Measurements from ENCODE around the gene SP1.
"Not testable (repeated sequence)": the region's sequence is repeated elsewhere in the genome, so short reads cannot be mapped to it uniquely, and the experiment has no call there.

SP1 gene

DNA sequence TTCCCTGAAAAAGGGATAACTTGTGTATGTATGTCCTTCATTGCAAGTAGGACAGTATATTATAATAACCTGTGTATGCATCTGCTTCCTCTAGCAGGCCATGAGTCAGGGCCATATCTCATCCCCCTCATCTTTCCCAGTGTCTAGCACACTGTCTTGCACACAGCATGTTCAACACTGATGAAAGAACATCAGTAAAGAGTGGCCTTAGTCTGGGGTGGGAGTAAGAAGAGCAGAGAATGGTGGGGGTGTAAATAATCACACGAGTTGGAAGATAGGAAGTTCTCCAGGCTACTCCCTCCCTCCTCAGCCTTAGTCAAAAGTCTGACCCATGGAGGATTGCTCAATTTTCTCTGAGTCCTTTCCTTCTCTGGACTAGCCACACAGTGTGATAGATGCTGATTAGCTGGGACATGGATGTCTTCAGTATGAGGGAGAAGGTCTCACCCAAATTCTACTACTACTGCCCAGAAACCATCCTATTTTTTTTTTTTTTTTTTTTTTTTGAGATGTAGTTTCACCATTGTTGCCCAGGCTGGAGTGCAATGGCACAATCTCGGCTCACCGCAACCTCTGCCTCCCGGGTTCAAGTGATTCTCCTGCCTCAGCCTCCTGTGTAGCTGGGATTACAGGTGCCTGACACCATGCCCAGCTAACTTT lies 14.6 kb upstream of the SP1 start:
- no peak for FAIRE-seq

DNA sequence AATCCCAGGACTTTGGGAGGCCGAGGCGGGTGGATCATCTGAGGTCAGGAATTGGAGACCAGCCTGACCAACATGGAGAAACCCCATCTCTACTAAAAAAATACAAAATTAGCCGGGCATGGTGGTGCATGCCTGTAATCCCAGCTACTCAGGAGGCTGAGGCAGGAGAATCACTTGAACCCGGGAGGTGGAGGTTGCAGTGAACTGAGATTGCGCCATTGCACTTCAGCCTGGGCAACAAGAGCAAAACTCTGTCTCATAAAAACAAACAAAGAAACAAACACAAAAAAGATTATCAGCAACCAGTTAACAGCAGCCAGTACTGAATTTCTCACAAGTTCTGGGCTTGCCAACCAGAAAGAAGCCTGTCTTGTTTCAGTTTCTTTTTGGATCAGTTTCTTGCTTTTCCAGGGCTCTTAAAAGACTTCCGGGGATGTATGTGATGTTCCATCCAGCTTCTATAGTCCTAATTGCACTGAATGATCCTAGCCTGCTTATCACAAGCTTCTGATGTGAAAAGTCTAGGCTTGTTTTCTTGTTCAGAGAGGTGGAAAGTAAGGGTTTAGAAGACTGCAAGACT lies 6.3 kb upstream of the SP1 start:
- not testable (repeated sequence) for FAIRE-seq

- not testable (repeated sequence) for FAIRE-seq
Measured at GRCh38 chr12:53374277-53374676, 5.7 kb upstream of the SP1 start.

GRCh38 chr12:53376747-53377146 lies 3.2 kb upstream of the SP1 start:
- FAIRE-seq, result no peak

DNA sequence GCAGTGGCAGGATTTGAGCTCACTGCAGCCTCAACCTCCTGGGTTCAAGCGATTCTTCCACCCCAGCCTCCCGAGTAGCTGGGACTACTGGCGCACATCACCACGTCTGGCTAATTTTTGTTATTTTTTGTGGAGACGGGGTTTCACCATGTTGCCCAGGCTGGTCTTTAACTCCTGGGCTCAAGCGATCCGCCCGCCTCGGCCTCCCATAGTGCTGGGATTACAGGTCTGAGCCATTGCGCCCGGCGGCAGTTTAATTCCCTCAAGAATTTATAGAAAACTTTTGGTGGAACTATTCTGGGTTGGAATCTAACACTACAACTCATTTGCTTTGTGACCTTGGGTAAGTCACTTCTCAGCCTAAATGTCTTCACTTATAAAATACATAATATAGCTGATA lies 1.8 kb upstream of the SP1 start:
- FAIRE-seq, result no peak

- no peak for FAIRE-seq
Measured at GRCh38 chr12:53378724-53379388, 1.1 kb upstream of the SP1 start.

DNA sequence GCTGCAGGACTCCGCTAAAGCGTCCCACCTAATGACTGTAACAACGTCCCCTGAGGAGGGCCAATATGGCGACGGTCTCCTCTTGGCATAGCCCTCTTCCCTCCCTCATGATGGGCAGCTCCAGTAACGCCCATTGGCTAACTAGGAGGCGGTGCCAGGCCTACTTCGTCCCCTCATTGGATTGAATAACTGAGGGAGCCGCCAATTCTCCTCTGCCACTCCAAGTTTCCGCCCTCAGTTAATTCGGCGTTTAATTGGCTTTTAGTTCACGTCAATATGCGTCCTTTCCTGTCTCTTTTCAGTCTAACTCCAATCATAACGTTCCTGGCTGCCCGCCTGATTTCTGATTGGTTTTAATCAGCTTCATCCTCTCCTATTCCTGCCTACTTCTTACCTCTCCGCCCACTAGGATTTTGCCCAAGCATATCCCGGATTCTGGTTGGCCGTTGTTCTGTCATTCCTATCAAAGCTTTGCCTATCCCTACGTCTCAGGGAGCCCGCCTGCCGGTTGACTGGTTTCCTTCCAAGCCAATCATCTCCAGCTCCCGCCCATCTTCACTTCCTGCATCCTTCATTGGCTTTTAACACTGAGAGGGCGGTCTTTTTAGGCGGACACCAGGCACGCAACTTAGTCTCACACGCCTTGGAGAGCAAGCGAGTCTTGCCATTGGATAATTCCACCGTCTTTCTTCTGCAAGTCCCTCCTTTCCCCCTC lies 430 bp upstream of the SP1 start:
- peak; percentile 96 for FAIRE-seq

DNA sequence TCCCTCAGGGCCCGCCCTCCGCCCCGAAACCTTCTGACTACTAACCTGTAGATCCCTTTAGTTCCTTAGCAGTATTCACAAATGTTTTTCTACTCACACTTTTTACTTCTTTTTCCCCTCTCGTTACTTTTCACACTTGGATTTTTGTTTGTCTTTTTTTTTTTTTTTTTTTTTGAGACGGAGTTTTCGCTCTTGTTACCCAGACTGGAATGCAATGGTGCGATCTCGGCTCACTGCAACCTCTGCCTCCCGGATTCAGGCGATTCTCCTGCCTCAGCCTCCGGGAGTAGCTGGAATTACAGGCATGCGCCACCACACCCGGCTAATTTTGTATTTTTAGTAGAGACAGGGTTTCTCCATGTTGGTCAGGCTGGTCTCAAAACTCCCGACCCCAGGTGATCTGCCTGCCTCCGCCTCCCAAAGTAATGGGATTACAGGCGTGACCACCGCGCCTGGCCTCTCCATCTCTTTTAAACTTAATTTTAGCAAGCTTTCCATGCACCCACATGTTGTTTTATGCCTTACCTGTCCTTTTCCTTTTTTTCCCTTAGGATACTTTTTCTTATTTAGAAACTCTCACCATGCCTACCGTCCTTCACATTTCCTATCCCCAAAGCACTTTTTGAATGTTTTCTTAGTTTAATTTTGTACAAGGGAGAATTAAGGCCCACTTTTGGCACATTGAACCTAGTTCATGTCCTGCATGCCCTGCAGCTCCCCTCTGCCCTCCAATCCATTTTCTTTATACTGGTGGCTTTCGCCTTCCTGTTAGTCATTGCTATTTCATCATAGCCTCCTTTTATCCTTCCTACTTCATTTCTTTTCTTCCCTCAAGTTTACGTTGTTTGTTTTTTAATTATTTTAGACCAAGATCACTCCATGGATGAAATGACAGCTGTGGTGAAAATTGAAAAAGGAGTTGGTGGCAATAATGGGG lies 1.1 kb downstream of the SP1 start:
- FAIRE-seq, result no peak

DNA sequence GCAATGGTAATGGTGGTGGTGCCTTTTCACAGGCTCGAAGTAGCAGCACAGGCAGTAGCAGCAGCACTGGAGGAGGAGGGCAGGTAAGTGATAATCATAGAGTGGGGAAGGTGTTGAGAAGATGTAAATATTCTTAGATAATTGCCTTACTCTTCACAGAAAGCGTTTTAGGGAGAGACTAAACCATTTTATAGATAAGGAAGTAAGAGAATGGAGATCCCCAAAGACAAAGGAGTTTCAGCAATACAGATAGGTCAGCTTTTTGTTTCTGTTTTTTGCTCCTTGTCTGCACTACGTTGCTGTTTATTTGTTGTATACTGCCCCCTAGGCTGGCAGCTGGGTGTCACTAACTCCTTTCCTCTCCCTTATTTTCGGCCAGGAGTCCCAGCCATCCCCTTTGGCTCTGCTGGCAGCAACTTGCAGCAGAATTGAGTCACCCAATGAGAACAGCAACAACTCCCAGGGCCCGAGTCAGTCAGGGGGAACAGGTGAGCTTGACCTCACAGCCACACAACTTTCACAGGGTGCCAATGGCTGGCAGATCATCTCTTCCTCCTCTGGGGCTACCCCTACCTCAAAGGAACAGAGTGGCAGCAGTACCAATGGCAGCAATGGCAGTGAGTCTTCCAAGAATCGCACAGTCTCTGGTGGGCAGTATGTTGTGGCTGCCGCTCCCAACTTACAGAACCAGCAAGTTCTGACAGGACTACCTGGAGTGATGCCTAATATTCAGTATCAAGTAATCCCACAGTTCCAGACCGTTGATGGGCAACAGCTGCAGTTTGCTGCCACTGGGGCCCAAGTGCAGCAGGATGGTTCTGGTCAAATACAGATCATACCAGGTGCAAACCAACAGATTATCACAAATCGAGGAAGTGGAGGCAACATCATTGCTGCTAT lies 2.0 kb downstream of the SP1 start:
- FAIRE-seq, result no peak

DNA sequence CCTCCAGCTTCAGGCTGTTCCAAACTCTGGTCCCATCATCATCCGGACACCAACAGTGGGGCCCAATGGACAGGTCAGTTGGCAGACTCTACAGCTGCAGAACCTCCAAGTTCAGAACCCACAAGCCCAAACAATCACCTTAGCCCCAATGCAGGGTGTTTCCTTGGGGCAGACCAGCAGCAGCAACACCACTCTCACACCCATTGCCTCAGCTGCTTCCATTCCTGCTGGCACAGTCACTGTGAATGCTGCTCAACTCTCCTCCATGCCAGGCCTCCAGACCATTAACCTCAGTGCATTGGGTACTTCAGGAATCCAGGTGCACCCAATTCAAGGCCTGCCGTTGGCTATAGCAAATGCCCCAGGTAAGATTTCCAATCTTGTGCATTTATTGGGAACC lies 3.3 kb downstream of the SP1 start:
- no peak for FAIRE-seq

DNA sequence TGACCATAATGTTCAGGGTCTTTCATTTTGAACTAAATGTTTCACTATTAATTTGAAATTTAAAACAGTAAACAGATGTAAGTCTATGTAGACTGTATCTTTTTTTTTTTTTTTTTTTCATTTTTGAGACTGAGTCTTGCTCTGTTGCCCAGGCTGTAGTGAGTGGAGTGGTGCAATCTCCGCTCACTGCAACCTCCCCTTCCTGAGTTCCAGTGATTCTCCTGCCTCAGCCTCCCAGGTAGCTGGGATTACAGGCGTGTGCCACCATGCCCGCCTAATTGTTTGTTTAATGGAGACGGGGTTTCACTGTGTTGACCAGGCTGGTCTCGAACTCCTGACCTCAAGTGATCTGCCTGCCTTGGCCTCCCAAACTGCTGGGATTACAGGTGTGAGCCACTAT lies 6.4 kb downstream of the SP1 start:
- not testable (repeated sequence) for FAIRE-seq

GRCh38 chr12:53388932-53389331 lies 9.0 kb downstream of the SP1 start:
- no peak for FAIRE-seq

DNA sequence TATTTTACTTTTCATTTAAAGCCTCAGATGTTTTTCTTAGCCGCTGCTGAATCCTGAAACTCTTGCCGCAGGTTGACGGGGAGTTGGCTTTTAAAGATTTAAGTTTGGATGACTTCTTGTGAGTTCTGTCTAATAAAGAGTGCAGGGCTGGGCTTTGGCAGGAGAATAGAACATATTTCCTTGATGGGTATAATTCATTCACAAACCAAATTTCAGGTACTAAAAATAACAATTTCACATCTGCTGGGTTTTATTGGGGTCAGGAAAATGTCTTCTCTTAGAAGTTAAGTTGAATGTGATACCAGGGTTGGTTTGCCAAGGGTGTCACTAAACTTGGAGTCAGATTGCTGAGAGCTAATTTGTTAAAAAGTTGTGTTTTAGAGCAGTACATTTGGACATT lies 9.7 kb downstream of the SP1 start:
- no peak for FAIRE-seq

DNA sequence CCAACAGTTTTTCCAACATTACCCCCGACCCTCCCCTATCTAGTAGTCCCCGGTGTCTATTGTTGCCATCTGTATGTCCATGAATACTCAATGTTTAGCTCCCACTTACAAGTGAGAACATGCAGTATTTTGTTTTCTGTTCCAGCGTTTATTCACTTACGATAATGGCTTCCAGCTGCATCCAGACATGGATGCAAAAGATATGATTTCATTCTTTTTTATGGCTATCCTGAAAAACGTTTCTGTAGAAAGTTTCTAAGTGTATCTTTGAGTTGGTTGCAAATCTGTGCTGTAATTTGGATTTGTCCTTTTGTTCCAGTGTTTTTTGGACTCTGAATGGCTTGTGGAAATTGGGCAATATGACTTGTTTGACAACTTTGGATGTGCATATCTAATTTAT lies 11.7 kb downstream of the SP1 start:
- FAIRE-seq, result no peak

- no peak for FAIRE-seq
Measured at GRCh38 chr12:53399896-53400295, 19.9 kb downstream of the SP1 start.

- not testable (repeated sequence) for FAIRE-seq
Measured at GRCh38 chr12:53402351-53402750, 22.4 kb downstream of the SP1 start.

GRCh38 chr12:53402871-53403270 lies 22.9 kb downstream of the SP1 start:
- no peak for FAIRE-seq

DNA sequence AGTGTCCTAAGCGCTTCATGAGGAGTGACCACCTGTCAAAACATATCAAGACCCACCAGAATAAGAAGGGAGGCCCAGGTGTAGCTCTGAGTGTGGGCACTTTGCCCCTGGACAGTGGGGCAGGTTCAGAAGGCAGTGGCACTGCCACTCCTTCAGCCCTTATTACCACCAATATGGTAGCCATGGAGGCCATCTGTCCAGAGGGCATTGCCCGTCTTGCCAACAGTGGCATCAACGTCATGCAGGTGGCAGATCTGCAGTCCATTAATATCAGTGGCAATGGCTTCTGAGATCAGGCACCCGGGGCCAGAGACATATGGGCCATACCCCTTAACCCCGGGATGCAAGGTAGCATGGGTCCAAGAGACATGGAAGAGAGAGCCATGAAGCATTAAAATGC lies 31.0 kb downstream of the SP1 start:
- no peak for FAIRE-seq

DNA sequence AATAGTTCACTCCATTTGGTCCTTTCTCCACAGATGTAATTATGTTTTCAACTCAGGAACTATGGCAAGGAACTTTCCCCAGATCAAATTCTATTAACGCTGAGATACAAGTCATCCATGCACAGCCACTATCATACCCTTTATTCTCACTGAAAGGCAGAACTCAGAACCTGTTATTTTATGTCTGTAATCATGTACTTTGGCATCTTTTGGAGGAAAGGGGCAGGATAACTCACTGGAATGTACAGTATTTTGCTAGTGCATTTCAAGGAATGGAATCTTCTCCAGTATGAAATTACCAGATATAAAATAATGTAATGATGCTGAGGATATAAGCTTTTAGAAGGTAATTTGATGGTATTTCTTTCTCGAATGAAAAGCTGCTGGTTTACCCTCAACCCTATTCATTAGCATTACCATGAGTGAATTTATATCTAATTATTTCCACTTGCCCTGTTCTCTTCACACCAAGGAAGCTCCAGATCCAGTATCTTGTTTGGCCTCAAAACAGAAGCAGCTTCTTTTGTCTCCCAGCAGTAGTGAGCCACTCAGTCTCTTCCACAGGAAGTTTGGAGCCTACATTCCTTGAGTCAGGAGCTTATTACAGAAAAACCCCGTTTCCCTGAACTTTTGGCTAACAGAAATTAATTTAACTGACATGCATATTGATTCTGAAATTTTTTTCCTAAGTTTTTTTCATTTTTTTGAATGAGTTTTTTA lies 33.7 kb downstream of the SP1 start:
- FAIRE-seq, result no peak

DNA sequence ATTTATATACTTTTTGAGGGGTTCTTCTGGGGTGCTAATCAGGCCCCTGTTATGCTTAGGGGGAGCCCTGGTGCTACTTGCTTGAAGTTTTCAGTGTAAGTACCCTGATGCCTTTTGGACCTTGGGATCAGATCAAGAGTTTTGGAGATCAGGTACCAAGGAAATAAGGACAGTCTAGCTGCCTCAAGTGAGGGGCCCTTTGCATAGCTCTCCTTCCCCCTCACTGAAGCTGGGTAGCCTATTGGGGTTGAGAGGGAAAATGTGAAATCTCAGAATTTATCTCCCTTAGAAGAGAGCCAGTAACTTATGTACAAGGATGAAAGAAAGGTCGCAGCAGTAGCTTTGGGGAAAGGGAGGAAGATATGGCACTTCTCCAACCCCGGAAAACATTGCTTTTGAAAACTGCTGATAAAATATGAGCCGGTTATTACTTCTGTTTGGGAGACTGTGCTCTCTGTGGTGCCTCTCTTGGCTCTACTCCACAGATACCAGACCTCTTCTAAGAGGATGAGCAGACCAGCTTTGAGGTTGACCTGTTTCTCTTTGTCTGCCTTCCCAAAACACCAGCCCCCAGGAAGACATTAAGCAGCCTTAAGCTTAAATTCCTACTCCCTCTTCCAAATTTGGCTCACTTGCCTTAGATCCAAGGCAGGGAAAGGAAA lies 34.9 kb downstream of the SP1 start:
- FAIRE-seq, result no peak
